PC-9 (cell line): ENCODE data around the gene GLS. TPM values are rescaled to one million over a fixed set of nuclear protein-coding genes. Genes with fewer than 3 reads are reported as not detected.

ENCODE experiments used
- BruUV-seq: library from RNA; stranded (reverse); fragments of 400-500 nt; replicated peaks from 2 replicates; lab custom pipeline; 2021; lab: Mats Ljungman, UMichigan
- CTCF ChIA-PET: fragments of 300-600 bp; sonication (Branson Sonifier 250); formaldehyde crosslinking; loops from one replicate; lab custom pipeline; 2022; ENCODE audit warnings: antibody characterized with exemption; lab: Charles Lee
- POLR2A ChIA-PET: fragments of 300-600 bp; sonication (Branson Sonifier 250); formaldehyde crosslinking; loops from one replicate; lab custom pipeline; 2022; ENCODE audit warnings: antibody characterized with exemption; ENCODE audit not compliant: unreplicated experiment; lab: Charles Lee
- DNase-seq, 2 experiments: peaks; one replicate each; pipeline versions ENCODE4 v3.0.0 to v3.0.0-alpha.2; 2015 to 2022; ENCODE audit warnings: mixed read lengths in 1 of 2
- H2AFZ ChIP-seq: fragments of 200-600 bp; sonication (generic); 2 replicates; pipeline ENCODE4 v1.8.1; 2017; ENCODE audit warnings: antibody characterized with exemption
- H3F3A ChIP-seq: fragments of 200-600 bp; sonication (generic); 2 replicates; pipeline ENCODE4 v1.8.1; 2017; ENCODE audit warnings: antibody characterized with exemption, mild to moderate bottlenecking, low read depth; ENCODE audit not compliant: insufficient read depth
- H3K27ac ChIP-seq: fragments of 200-600 bp; sonication (generic); 2 replicates; pipeline ENCODE4 v1.6.1; 2016; ENCODE audit warnings: mixed run types
- H3K27me3 ChIP-seq: fragments of 200-600 bp; sonication (generic); 2 replicates; pipeline ENCODE4 v1.6.1; 2016; ENCODE audit warnings: low read depth, mixed run types; ENCODE audit not compliant: insufficient read depth
- H3K36me3 ChIP-seq: fragments of 200-600 bp; sonication (generic); 2 replicates; pipeline ENCODE4 v1.6.1; 2016; ENCODE audit warnings: low read depth, mixed run types
- H3K4me1 ChIP-seq: fragments of 200-600 bp; sonication (generic); replicated peaks from 2 replicates; pipeline ENCODE4 v1.6.1; 2016; ENCODE audit warnings: mixed run types; ENCODE audit not compliant: insufficient read depth
- H3K4me2 ChIP-seq: fragments of 200-600 bp; sonication (generic); 2 replicates; pipeline ENCODE4 v1.6.1; 2017; ENCODE audit warnings: mixed run types
- H3K4me3 ChIP-seq: fragments of 200-600 bp; sonication (generic); 2 replicates; pipeline ENCODE4 v1.6.1; 2016; ENCODE audit warnings: mixed run types
- H3K79me2 ChIP-seq: fragments of 200-600 bp; sonication (generic); 2 replicates; pipeline ENCODE4 v1.6.1; 2017; ENCODE audit warnings: low read depth, mixed run types
- H3K9me2 ChIP-seq: fragments of 200-600 bp; sonication (generic); 2 replicates; pipeline ENCODE4 v1.8.1; 2017; ENCODE audit warnings: mild to moderate bottlenecking; ENCODE audit not compliant: insufficient read depth
- H3K9me3 ChIP-seq: fragments of 200-600 bp; sonication (generic); 2 replicates; pipeline ENCODE4 v1.8.1; 2016; ENCODE audit warnings: low read depth; ENCODE audit not compliant: insufficient read depth
- H4K20me1 ChIP-seq: fragments of 200-600 bp; sonication (generic); 2 replicates; pipeline ENCODE4 v1.8.1; 2017; ENCODE audit not compliant: insufficient read depth
- CTCF ChIP-seq: fragments of 200-600 bp; sonication (generic); conservative IDR thresholded peaks from 2 replicates; pipeline ENCODE4 v1.6.1; 2017; ENCODE audit warnings: mixed run types, antibody characterized with exemption, mild to moderate bottlenecking, moderate library complexity
- EZH2 ChIP-seq: fragments of 200-600 bp; sonication (generic); IDR thresholded peaks from 2 replicates; pipeline ENCODE4 v1.8.0; 2017; ENCODE audit warnings: antibody characterized with exemption, low read depth
- intact Hi-C: fragments of 100-400 bp; cut with micrococcal nuclease; formaldehyde crosslinking; loops from one replicate; pipeline ENCODE4 v1.10.0; 2022; ENCODE audit not compliant: unreplicated experiment
- total RNA-seq: library from RNA; stranded (reverse); gene quantifications from 2 replicates; pipeline ENCODE4 v1.2.3, GENCODE V29; 2021

Gene GLS
- total RNA-seq, 1 experiment from 2014 or later, result 68.5 TPM

DNA sequence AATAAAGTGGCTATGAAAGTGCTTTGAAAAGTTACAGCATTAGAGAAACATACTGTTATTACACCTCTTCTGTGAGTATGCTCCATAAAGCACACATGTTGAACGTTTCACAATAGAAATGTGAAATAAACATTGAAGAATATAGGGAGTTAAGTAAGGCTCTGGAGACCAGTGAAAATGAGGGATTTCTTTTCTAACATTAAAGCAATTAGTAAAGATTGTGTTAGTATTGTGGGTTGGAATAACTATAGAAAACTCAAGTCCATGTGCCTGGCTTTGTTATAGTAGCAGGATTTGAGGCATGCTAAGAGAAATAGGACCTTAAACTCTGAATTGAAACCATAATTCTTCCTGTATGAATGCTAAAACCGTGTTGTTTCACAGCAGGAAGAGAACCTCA is 63.1 kb downstream of the GLS start:
- TF ChIP-seq EZH2 (no peak), CTCF (no peak)
- intact Hi-C loops, result no loop called here

GRCh38 chr2:190947141-190947540 is 66.5 kb downstream of the GLS start:
- ChIA-PET CTCF (interaction anchor here (0.9 kb wide), 1 partner anchor 33 kb away, joined by 3 read pairs; no protein-coding TSS in a partner anchor), POLR2A (interaction anchor here (0.6 to 0.7 kb wide), 3 partner anchors 14 to 65 kb away, joined by 3 to 4 read pairs (median 3); no protein-coding TSS in a partner anchor)
- Histone ChIP-seq H3K79me2 (no peaks in the 10 kb centered on the region), H3F3A (peaks cover 24% of the 10 kb centered on the region), H3K4me2 (peak overlapping the region; percentile 37), H3K4me1 (peaks cover 33% of the 10 kb centered on the region), H3K27ac (peak overlapping the region; percentile 46), H3K9me3 (no peaks in the 10 kb centered on the region), H3K9me2 (no peaks in the 10 kb centered on the region), H3K36me3 (no peaks in the 10 kb centered on the region), H2AFZ (no peak overlapping the region), H3K27me3 (no peaks in the 10 kb centered on the region), H3K4me3 (no peak overlapping the region), H4K20me1 (no peaks in the 10 kb centered on the region)
- BruUV-seq, result no TSS peak
- intact Hi-C loops, result loop anchor here (1.0 to 5.0 kb wide), 5 partner anchors 37 to 860 kb away; no protein-coding TSS in a partner anchor
- DNase-seq, result peak; percentile 19 to 80
- TF ChIP-seq CTCF, result no peak
- TF ChIP-seq EZH2, result no peak

More for the DNA sequence above, 63.1 kb downstream of the GLS start:
- no peak overlapping the region for H3K27ac ChIP-seq
- H3K9me3 ChIP-seq, result no peaks in the 10 kb centered on the region
- no peak overlapping the region for H3K4me3 ChIP-seq
- no peaks in the 10 kb centered on the region for H4K20me1 ChIP-seq
- no peaks in the 10 kb centered on the region for H3K36me3 ChIP-seq
- no peaks in the 10 kb centered on the region for H3K9me2 ChIP-seq
- no peak overlapping the region for H2AFZ ChIP-seq
- no peak overlapping the region for H3K4me2 ChIP-seq
- H3F3A ChIP-seq, result peaks cover 27% of the 10 kb centered on the region
- ChIA-PET POLR2A (no interaction called here), CTCF (no interaction called here)
- H3K79me2 ChIP-seq, result no peaks in the 10 kb centered on the region
- BruUV-seq, result no TSS peak
- peaks cover 28% of the 10 kb centered on the region for H3K4me1 ChIP-seq
- no peak for DNase-seq
- H3K27me3 ChIP-seq, result no peaks in the 10 kb centered on the region

DNA sequence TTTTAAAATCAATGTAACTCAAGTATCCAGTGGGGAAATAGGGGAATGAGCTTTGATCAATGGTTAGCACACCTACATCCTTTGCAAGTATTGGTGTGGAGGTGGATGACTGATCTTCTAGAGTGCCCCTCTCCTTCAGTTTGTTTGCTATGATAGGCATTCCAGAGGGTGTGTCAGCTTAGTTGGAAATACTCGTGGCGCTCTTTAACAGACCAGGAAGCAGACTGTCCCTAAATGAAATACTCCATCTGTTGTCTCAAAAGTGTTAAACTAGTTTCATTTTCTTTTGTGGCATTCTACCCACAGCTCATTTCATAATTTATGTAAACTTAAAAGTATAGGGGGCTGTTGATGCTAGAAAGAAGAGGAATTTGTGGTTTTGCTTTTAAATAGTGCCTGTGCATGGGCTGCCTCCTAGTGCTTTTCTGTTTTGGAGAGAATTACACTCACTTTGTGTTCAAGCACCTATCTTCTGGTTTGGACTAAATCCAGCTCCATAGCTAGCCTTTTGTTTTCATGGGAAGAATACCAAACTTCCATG is 67.2 kb downstream of the GLS start:
- Histone ChIP-seq H4K20me1 (no peaks in the 10 kb centered on the region), H3K79me2 (no peaks in the 10 kb centered on the region), H3K9me3 (no peaks in the 10 kb centered on the region), H3K36me3 (no peaks in the 10 kb centered on the region), H3K27me3 (no peaks in the 10 kb centered on the region), H3K27ac (peak overlapping the region; percentile 46), H3K9me2 (no peaks in the 10 kb centered on the region), H3K4me1 (peaks cover 33% of the 10 kb centered on the region), H2AFZ (no peak overlapping the region), H3F3A (peaks cover 20% of the 10 kb centered on the region), H3K4me2 (peak overlapping the region; percentile 37), H3K4me3 (no peak overlapping the region)
- TF ChIP-seq EZH2, result no peak
- no peak for TF ChIP-seq CTCF
- DNase-seq, result peak; percentile 35 to 75
- intact Hi-C loops, result loop anchor here (1.0 to 5.0 kb wide), 6 partner anchors 33 to 860 kb away; no protein-coding TSS in a partner anchor
- CTCF ChIA-PET, result interaction anchor here (0.9 kb wide), 1 partner anchor 32 kb away, joined by 3 read pairs; no protein-coding TSS in a partner anchor
- POLR2A ChIA-PET, result interaction anchor here (0.6 to 0.7 kb wide), 3 partner anchors 32 to 1367 kb away, joined by 3 to 6 read pairs (median 3); partner anchors contain the start of gene SLC40A1
- no TSS peak for BruUV-seq
